ENCODE data around the gene DGKQ. TPM values are rescaled to one million over a fixed set of nuclear protein-coding genes. Genes with fewer than 3 reads are reported as not detected.
A peak's percentile ranks its signal among the peaks of the same experiment; 100 is the strongest.

DGKQ gene
- total and polyA plus RNA-seq, 9 of the 15 experiments (the other 6 are each of a cell fraction or from before 2014, with no cell fraction given): 0.17 to 22.0 (median 5.6) TPM

GRCh38 chr4:973431-974397, at the start of gene DGKQ (continued):
- no peak for TF ChIP-seq ZNF609 (CRISPR knock-in tag; IDR thresholded peaks at IDR 0.05; ENCODE audit: borderline replicate concordance)
- no peak for TF ChIP-seq GTF2A2 (tag; IDR thresholded peaks at IDR 0.05)
- no peak for TF ChIP-seq MBD2 (IDR thresholded peaks at IDR 0.05; ENCODE audit: borderline replicate concordance, low read depth)
- TF ChIP-seq FOXJ2 (tag; IDR thresholded peaks at IDR 0.05): no peak
- TF ChIP-seq GTF2F1 (IDR thresholded peaks at IDR 0.05; ENCODE audit: low read depth, low read length): no peak
- TF ChIP-seq CBX3 (IDR thresholded peaks at IDR 0.05; ENCODE audit: borderline replicate concordance in 1 of 2, low read length in 2 of 2): no peak
- no peak for TF ChIP-seq NFRKB (IDR thresholded peaks at IDR 0.05; ENCODE audit: low read depth)
- TF ChIP-seq NRF1 (conservative IDR thresholded peaks at IDR 0.05 in 1 of 2, IDR thresholded peaks at IDR 0.05 in 1 of 2): peak; percentile 60 to 66; a peak in 3 of 4 replicates
- no peak for TF ChIP-seq ZKSCAN1 (IDR thresholded peaks at IDR 0.05; ENCODE audit: low read depth, low read length)
- no peak for TF ChIP-seq SMARCC2 (IDR thresholded peaks at IDR 0.05; ENCODE audit: low read depth)
- TF ChIP-seq LEF1 (IDR thresholded peaks at IDR 0.05): no peak
- TF ChIP-seq TAF1 (IDR thresholded peaks at IDR 0.05; ENCODE audit: control insufficient read depth, extremely low read depth, insufficient read depth, low read length, severe bottlenecking): peak; percentile 65
- no peak for TF ChIP-seq ZNF354B (CRISPR knock-in tag; IDR thresholded peaks at IDR 0.05)
